HG02885 (cell line): Measurements from ENCODE around the gene KCTD15.

Experiments used
- ATAC-seq: cut with Tn5 transposase; IDR thresholded peaks from one replicate; pipeline ENCODE4 v1.9.1; 2021; ENCODE audit warnings: mild to moderate bottlenecking; ENCODE audit not compliant: unreplicated experiment, poor library complexity

Gene KCTD15

GRCh38 chr19:33795370-33796163 is 1.1 kb upstream of the KCTD15 start:
- ATAC-seq = peak; percentile 41

- ATAC-seq = no peak
These were observed 1.4 kb downstream of the KCTD15 start for GRCh38 chr19:33797802-33798671.

DNA sequence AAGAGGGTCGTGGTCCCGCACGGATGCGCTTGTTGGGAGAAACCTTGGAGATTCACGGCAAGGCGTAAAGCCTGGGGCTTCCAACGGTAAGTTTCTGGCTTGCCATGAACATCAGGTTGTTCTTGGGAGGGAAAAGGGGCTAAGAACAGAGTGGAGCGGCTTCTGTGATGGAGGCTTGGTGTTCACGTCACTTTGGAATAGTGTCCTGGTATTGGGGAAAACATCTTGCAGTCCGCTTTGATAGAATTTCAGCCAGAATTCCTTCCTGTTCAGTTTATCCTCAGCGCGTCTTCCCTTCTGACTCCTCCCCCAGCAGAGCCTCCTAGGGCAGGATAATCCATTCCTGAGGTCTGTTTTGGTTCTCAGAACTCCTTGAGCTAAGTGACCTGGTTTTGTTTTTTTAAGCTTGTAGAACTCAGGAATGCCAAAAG is 2.0 kb downstream of the KCTD15 start:
- no peak for ATAC-seq

DNA sequence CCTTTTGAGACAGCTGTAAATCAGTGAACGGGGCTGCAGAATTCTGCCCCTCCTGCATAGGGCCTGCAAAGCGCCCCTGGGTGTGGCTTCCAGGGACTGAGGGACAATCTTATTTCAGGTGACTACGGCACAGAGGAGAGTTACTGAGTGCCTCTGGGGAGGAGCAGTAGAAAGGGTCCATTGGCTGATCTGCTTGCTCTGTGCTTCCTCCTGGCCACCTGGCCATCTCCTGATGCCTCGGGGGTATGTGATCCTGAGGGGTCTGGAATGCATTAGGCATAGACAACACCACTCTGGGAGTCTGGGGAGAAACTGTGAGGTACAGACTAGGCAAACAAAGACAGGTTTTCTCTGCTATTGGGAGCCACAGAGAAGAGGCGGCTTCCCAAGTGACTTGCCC is 2.8 kb downstream of the KCTD15 start:
- no peak for ATAC-seq

GRCh38 chr19:33800012-33800680 is 3.5 kb downstream of the KCTD15 start:
- no peak for ATAC-seq

- no peak for ATAC-seq
These were observed 4.7 kb downstream of the KCTD15 start for GRCh38 chr19:33801411-33801810.

DNA sequence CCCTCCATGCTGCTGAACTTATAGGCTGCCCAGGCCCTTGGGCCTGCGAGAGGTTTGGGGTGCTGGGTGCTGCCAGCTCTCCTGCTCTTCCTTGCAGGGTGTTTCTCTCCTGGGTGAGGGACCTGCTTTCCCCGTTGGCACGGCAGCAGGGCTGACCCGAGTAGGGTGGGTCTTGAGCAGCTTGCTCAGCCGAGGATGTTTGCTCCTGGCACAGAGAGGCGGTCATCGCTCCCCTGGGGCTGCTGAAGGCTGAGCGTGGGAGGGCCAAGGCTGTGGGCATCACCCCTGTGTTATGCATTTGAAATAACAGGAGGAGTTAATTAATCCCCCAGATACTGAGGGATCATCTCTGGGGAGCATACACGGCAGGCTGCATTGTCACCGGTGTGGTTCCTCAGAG is 5.3 kb downstream of the KCTD15 start:
- ATAC-seq = no peak

- no peak for ATAC-seq
These were observed 6.1 kb downstream of the KCTD15 start for GRCh38 chr19:33802801-33803200.

DNA sequence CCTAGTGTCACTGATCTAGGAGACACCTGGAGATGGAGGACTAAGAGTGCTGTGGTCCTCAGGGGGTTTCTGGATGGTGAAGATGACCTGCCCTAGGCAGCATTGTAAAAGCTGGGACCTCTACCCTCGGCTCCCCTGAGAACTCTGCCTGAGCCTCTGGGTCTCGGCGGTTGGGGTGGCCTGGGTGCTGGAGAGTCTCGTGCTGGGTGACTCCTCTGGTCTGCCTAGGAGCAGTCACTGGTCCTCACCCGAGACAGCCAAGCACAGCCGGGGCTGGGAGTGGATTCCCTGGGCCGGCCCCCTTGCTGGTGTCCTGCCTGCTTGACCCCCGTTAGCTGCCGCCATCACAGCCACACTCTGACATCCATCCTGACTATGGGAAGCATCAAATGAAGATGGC is 6.7 kb downstream of the KCTD15 start:
- ATAC-seq = no peak

- ATAC-seq = no peak
These were observed 7.5 kb downstream of the KCTD15 start for GRCh38 chr19:33804021-33804799.

- ATAC-seq = no peak
These were observed 8.6 kb downstream of the KCTD15 start for GRCh38 chr19:33805313-33805712.

DNA sequence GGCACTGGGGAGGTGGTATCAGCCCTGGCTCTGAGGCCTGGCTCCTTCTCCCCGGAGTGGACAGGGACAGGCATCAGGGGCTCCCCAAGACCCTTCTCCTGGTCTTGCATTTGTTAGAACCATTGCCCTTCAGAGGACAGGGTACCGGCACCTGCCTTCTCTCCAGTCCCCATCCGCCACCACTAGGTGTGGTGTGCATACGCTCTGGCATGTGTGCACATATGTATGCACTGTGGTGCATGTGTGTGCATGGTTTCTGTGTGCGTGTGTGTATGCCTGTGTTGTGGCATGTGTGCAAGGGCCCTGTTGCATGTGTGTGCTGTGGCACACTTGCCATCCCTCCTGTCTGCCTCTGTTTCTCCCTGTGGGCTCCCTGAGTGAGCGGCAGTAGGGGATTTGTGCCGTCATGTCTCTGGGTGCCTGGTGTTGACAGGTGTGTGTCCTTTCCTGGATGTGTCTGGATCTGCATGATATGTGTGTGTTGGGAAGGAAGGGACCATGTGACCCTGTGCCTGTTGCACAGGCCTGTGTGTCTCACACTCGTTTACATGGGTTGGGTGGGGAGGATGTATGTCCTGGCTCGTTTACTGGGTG is 9.3 kb downstream of the KCTD15 start:
- no peak for ATAC-seq

DNA sequence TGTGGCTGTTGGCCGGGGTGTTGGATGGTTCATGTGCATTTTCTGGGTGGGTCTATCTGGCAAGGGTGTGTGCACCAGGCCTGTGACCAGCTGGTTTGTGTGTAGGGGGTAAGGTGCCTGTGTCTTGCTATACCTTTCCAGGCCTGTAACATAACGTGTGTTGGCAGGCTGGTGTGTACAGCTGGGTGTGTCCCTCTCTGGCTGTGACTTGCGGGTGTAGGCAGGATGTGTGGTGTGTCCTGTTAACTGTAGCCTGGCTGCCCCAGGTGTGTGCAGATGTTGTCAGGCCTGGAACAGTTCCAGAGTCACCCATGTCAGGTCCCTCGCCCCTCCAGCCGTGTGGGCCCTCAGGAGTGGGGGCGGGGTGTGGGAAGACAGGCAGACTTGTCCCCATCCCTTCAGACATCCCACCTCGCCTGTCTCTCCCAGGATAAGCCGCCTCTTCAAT is 9.8 kb downstream of the KCTD15 start:
- ATAC-seq = no peak

DNA sequence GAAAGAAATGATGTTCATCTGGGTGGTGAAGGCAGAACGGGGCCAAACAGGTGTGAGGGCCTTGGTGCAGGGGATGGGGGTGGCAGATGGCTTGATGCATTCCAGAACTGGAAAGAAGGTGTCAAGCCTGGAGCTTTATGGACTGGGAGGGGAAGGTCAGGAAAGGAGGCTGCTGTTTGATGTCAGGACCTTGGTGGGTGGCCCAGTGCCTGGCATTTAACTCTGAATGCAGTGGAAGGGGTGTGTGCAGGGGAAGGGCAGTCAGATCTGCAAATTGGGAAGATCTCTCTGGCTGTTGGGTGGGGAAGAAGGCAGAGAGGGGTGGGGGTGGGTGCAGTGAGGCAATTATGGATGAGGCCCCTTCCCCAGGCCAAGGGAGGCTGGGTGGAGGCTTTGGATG is 11.7 kb downstream of the KCTD15 start:
- no peak for ATAC-seq

- no peak for ATAC-seq
These were observed 13.3 kb downstream of the KCTD15 start for GRCh38 chr19:33809960-33810359.

DNA sequence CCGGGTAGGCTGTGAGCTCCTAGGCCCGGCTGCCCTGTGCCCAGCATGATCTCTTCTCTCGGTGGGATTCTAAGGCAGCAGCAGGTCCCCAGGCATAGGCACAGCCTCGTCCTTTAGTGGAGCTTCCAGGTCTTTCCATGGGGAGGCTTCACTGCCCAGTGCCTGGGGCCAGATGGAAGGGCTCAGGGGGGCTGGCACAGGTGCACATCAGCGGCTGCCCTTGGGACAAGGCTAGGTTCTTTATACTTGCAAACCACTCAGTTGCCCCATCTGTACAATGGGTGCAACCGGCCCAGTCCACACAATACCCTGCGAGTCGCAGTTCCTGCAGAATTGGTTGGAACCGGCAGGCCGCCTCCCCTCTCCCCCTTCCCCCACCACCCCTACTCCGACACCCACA is 14.2 kb downstream of the KCTD15 start:
- ATAC-seq = no peak

GRCh38 chr19:33811246-33811645 is 14.6 kb downstream of the KCTD15 start:
- no peak for ATAC-seq

- no peak for ATAC-seq
These were observed 15.2 kb downstream of the KCTD15 start for GRCh38 chr19:33811736-33812387.
